MM.1S (cell line): Measurements from ENCODE around the gene GNAS.

Experiments used
- DNase-seq: peaks from one replicate; pipeline ENCODE4 v3.0.0-alpha.2; 2015
- H2AFZ ChIP-seq: fragments of 300-600 bp; sonication (generic); 2 replicates; pipeline ENCODE4 v1.6.0; 2016; ENCODE audit warnings: antibody characterized with exemption, low read length
- H3F3A ChIP-seq: fragments of 300-600 bp; sonication (generic); 2 replicates; pipeline ENCODE4 v1.6.1; 2016; ENCODE audit warnings: mild to moderate bottlenecking, antibody characterized with exemption, low read length, moderate library complexity, mixed read lengths; ENCODE audit not compliant: insufficient read depth
- H3K27ac ChIP-seq: fragments of 300-600 bp; sonication (generic); 2 replicates; pipeline ENCODE4 v1.5.1; 2016; ENCODE audit warnings: mild to moderate bottlenecking, low read length
- H3K27me3 ChIP-seq: fragments of 300-600 bp; sonication (generic); replicated peaks from 2 replicates; pipeline ENCODE4 v1.6.0; 2016; ENCODE audit warnings: low read length; ENCODE audit not compliant: insufficient read depth
- H3K36me3 ChIP-seq: fragments of 300-600 bp; sonication (generic); replicated peaks from 2 replicates; pipeline ENCODE4 v1.6.1; 2016; ENCODE audit warnings: mild to moderate bottlenecking, low read length, mixed read lengths; ENCODE audit not compliant: insufficient read depth
- H3K4me1 ChIP-seq: fragments of 300-600 bp; sonication (generic); 2 replicates; pipeline ENCODE4 v1.6.1; 2016; ENCODE audit warnings: low read length, mixed read lengths
- H3K4me2 ChIP-seq: fragments of 300-600 bp; sonication (generic); 2 replicates; pipeline ENCODE4 v1.6.0; 2016; ENCODE audit warnings: low read depth, low read length
- H3K4me3 ChIP-seq: fragments of 300-600 bp; sonication (generic); 2 replicates; pipeline ENCODE4 v1.5.1; 2016; ENCODE audit warnings: low read length, mixed read lengths
- H3K79me2 ChIP-seq: fragments of 300-600 bp; sonication (generic); 2 replicates; pipeline ENCODE4 v1.6.1; 2016; ENCODE audit warnings: mixed run types, low read length, mixed read lengths
- H3K9ac ChIP-seq: fragments of 300-600 bp; sonication (generic); 2 replicates; pipeline ENCODE4 v1.6.1; 2016; ENCODE audit warnings: low read length, mixed read lengths
- H3K9me2 ChIP-seq: fragments of 300-600 bp; sonication (generic); replicated peaks from 2 replicates; pipeline ENCODE4 v1.6.1; 2016; ENCODE audit warnings: mild to moderate bottlenecking, low read length, mixed read lengths; ENCODE audit not compliant: insufficient read depth
- H3K9me3 ChIP-seq: fragments of 300-600 bp; sonication (generic); replicated peaks from 2 replicates; pipeline ENCODE4 v1.6.1; 2016; ENCODE audit warnings: mild to moderate bottlenecking, low read length, mixed read lengths; ENCODE audit not compliant: insufficient read depth
- H4K20me1 ChIP-seq: fragments of 300-600 bp; sonication (generic); 2 replicates; pipeline ENCODE4 v1.6.1; 2016; ENCODE audit warnings: mild to moderate bottlenecking, low read length, moderate library complexity, mixed read lengths; ENCODE audit not compliant: insufficient read depth
- EZH2 ChIP-seq: fragments of 300-600 bp; sonication (generic); optimal IDR thresholded peaks from 2 replicates; pipeline ENCODE3; 2017; ENCODE audit warnings: low read depth, mild to moderate bottlenecking, antibody characterized with exemption, low read length, mixed read lengths
- EZH2phosphoT487 ChIP-seq: fragments of 300-600 bp; sonication (generic); IDR thresholded peaks from 2 replicates; pipeline ENCODE4 v1.6.1; 2018; ENCODE audit warnings: antibody characterized with exemption, low read length
- TF ChIP-seq, protein P1 (sequence below): fragments of 300-600 bp; sonication (generic); IDR thresholded peaks from 2 replicates; pipeline ENCODE4 v1.5.1; 2016; ENCODE audit warnings: antibody characterized with exemption, low read length, mixed read lengths

The GNAS gene

DNA sequence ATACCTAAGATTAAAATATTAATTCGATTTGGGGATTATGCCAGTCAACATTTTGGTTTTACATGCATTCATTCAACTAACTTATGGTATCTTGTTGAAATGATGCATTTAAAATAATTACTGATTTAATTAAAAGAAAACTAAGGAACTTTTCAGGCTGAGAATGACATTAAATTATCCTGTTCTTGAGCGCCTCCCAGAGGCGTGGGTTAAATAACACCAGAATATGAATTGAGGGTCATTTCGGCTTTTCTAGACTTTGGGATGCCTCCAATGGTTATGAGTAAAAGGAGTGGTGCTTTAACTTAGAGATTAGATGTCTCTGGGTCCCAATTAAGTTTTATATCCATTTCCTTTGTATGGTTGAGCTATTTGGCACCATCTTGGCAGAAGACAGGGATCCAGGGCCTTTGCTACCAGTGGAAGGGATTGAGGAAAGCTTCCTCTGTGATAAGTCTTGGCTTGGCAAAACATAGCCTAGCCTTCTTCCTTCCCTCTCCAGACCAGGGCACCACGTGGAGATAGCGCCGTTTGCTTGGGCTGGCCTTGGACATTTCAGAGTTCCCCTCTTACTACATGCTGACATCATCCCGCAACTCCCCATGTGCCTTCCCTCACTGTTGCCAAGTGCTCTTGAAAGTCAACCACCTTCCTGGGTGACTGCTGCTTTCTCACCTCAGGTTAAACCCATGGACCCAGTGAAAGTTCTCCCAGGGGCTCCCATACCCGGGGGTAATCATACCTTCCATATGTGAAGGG lies 28.7 kb downstream of the GNAS start:
- Histone ChIP-seq H3K9me2 (no peaks in the 10 kb centered on the region), H3K36me3 (no peaks in the 10 kb centered on the region), H3K27ac (no peak overlapping the region), H3K9ac (no peak overlapping the region), H3K4me2 (no peak overlapping the region), H3F3A (peaks cover 9% of the 10 kb centered on the region), H4K20me1 (no peaks in the 10 kb centered on the region), H3K9me3 (no peaks in the 10 kb centered on the region), H3K4me3 (no peak overlapping the region), H3K79me2 (no peaks in the 10 kb centered on the region), H3K4me1 (peaks cover 18% of the 10 kb centered on the region), H3K27me3 (no peaks in the 10 kb centered on the region), H2AFZ (no peak overlapping the region)
- TF ChIP-seq EZH2phosphoT487 (no peak), EZH2 (no peak)
- TF ChIP-seq, protein P1, sequence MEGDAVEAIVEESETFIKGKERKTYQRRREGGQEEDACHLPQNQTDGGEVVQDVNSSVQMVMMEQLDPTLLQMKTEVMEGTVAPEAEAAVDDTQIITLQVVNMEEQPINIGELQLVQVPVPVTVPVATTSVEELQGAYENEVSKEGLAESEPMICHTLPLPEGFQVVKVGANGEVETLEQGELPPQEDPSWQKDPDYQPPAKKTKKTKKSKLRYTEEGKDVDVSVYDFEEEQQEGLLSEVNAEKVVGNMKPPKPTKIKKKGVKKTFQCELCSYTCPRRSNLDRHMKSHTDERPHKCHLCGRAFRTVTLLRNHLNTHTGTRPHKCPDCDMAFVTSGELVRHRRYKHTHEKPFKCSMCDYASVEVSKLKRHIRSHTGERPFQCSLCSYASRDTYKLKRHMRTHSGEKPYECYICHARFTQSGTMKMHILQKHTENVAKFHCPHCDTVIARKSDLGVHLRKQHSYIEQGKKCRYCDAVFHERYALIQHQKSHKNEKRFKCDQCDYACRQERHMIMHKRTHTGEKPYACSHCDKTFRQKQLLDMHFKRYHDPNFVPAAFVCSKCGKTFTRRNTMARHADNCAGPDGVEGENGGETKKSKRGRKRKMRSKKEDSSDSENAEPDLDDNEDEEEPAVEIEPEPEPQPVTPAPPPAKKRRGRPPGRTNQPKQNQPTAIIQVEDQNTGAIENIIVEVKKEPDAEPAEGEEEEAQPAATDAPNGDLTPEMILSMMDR = peak; percentile 32
- DNase-seq = no peak

DNA sequence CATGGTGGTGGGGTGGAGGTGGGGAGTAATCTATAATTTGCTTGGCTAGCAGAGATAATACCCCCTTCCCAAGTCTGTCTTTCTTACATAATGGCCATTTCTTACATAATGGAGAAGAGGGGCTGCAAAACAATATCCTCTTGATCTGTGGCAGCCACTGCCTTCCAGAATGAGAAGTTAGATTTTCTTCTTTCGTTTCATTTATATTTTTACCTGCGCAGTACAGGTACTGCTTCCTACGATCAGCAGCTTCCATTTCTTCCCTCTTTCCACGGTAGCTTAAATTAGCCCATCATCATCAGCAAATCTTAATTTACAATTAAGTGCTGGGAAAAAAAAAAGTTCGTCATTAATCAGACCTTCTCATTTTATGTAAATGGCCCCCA lies 30.2 kb downstream of the GNAS start:
- peaks cover 24% of the 10 kb centered on the region for H3F3A ChIP-seq

DNA sequence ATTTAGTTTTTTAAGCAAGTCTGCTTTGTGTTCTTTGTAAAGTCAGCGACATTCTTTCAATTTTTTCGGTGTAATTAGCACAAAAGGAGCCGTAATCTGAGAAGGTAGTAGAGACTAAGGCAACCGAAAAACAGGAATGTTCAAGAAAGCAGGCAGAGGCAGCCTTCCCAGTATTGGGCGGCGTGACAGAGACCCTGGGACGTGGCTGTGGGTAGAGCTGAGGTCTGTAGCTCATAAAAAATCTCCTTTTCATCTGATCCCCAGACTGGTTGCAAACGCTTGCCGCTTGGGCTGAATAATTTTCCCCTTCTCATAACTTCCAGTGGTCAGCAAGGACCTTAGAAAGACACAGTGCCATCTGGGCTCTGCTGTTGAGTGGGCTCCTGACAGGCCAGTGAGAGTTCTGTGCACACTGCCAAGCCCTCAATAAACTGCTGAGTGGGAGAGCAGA lies 30.8 kb downstream of the GNAS start:
- H3K9ac ChIP-seq = no peak overlapping the region
- no peak for DNase-seq
- no peak overlapping the region for H3K4me3 ChIP-seq
- H3K27ac ChIP-seq = no peak overlapping the region
- H2AFZ ChIP-seq = no peak overlapping the region
- H3F3A ChIP-seq = peaks cover 30% of the 10 kb centered on the region
- no peak for TF ChIP-seq EZH2phosphoT487
- no peak for TF ChIP-seq EZH2
- H3K9me3 ChIP-seq = no peaks in the 10 kb centered on the region
- H3K4me1 ChIP-seq = peaks cover 38% of the 10 kb centered on the region
- no peaks in the 10 kb centered on the region for H4K20me1 ChIP-seq
- H3K36me3 ChIP-seq = no peaks in the 10 kb centered on the region
- no peak overlapping the region for H3K4me2 ChIP-seq
- no peaks in the 10 kb centered on the region for H3K27me3 ChIP-seq
- H3K79me2 ChIP-seq = peaks cover 8% of the 10 kb centered on the region
- H3K9me2 ChIP-seq = no peaks in the 10 kb centered on the region

More for the DNA sequence above, 30.2 kb downstream of the GNAS start:
- no peaks in the 10 kb centered on the region for H3K9me3 ChIP-seq
- H3K27ac ChIP-seq = no peak overlapping the region
- no peak overlapping the region for H3K4me3 ChIP-seq
- peaks cover 33% of the 10 kb centered on the region for H3K4me1 ChIP-seq
- no peaks in the 10 kb centered on the region for H3K9me2 ChIP-seq
- peaks cover 2% of the 10 kb centered on the region; the same call in 1 of the 2 replicates for H3K79me2 ChIP-seq
- H3K27me3 ChIP-seq = no peaks in the 10 kb centered on the region
- no peak for DNase-seq
- no peak overlapping the region for H3K4me2 ChIP-seq
- TF ChIP-seq, protein P1 = no peak
- TF ChIP-seq EZH2 = no peak
- no peak for TF ChIP-seq EZH2phosphoT487
- no peak overlapping the region for H3K9ac ChIP-seq
- H2AFZ ChIP-seq = no peak overlapping the region
- H3K36me3 ChIP-seq = no peaks in the 10 kb centered on the region
- no peaks in the 10 kb centered on the region for H4K20me1 ChIP-seq

DNA sequence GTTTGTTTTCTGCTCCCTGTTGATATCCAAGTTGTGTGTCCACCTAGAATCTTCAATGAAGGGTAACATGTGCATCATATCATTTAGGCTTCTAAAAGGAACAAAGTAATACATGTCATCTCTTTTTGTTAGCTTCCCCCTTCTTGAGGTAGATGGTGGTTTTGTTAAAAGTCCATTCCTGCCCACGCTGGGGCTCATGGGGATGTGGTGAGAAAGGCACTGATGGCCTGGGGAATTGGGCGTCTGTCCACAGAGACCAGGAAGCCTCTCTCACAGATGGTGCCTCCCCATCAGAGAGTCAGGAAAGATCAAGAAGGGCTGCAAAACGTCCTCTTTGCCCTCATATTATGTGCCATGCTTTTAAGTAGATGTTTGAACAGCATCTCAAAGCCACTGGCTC lies 32.5 kb downstream of the GNAS start:
- H3K4me3 ChIP-seq = no peak overlapping the region
- DNase-seq = no peak
- H3K27ac ChIP-seq = peak overlapping the region; percentile 52; the same call in 1 of the 2 replicates
- no peak overlapping the region for H2AFZ ChIP-seq
- peaks cover 39% of the 10 kb centered on the region for H3K4me1 ChIP-seq
- peaks cover 13% of the 10 kb centered on the region for H3K79me2 ChIP-seq
- peaks cover 32% of the 10 kb centered on the region for H3F3A ChIP-seq
- H3K9ac ChIP-seq = no peak overlapping the region
- H3K9me2 ChIP-seq = no peaks in the 10 kb centered on the region
- no peaks in the 10 kb centered on the region for H3K36me3 ChIP-seq
- H3K27me3 ChIP-seq = no peaks in the 10 kb centered on the region
- peak overlapping the region; percentile 51; the same call in 1 of the 2 replicates for H3K4me2 ChIP-seq
- no peaks in the 10 kb centered on the region for H4K20me1 ChIP-seq
- no peaks in the 10 kb centered on the region for H3K9me3 ChIP-seq
- TF ChIP-seq EZH2phosphoT487 (no peak), EZH2 (no peak)
- TF ChIP-seq, protein P1 = no peak
